Measurements from ENCODE around the gene CACNB2. TPM values are rescaled to one million over a fixed set of nuclear protein-coding genes. Genes with fewer than 3 reads are reported as not detected.
A peak's percentile ranks its signal among the peaks of the same experiment; 100 is the strongest.

Gene CACNB2
- total RNA-seq, 4 donors from 2014 or later, result 11.6 to 13.8 (median 12.1) TPM

DNA sequence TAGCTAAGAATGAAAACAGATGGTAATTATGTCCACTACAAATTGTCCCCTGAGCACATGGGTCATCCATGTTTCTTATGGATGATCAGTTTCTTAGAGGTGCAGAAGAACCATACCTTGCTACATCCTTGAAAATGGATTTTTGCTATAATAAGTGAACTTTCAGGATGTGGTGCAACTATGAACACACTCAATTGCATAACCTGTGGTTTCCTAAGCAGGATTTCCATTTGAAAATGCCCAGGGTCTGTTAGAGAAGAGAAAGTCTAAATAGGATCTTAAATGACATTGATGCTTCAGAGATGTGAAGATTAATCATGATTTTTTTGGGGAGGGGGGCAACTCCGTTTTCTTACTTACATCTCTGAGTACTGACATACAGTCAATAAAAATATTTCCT, 39.6 kb upstream of the CACNB2 start:
- H3K27me3 ChIP-seq, result no peaks in the 10 kb centered on the region
- no peaks in the 10 kb centered on the region for H3K4me1 ChIP-seq
- H3K4me3 ChIP-seq, result no peak overlapping the region
- H3K36me3 ChIP-seq, result no peaks in the 10 kb centered on the region
- no peak for DNase-seq (ENCODE audit: low spot score in 2 of 2)
- H3K9me3 ChIP-seq, result no peaks in the 10 kb centered on the region
- TF ChIP-seq CTCF (IDR thresholded peaks at IDR 0.05) (no peak), EP300 (IDR thresholded peaks at IDR 0.05) (no peak), POLR2AphosphoS5 (IDR thresholded peaks at IDR 0.05) (no peak), POLR2A (IDR thresholded peaks at IDR 0.05) (no peak)
- H3K27ac ChIP-seq, result no peak overlapping the region
- 76% methylated on average over 1 of the region's 1 CpG for WGBS

DNA sequence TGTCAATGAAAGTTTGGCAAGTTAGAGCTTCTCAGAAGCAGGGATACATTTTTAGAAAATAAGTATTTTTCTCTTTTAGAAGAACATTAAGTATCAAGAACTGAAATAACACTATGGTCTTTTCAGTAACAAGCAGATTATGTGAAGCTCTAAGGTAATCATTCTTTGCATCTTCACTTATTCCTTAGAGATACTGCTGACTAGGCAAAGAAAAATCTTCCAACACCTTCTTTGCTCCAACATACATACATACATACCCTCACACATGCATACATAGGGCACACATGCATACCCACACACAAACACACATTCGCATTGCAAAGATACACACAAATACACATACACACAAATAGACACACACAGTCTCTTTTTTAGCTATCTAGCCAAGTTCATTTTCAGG, 37.8 kb upstream of the CACNB2 start:
- DNase-seq (ENCODE audit: low spot score in 2 of 2), result no peak
- Histone ChIP-seq H3K4me1 (no peaks in the 10 kb centered on the region), H3K4me3 (no peak overlapping the region), H3K27ac (no peak overlapping the region), H3K36me3 (no peaks in the 10 kb centered on the region), H3K9me3 (no peaks in the 10 kb centered on the region), H3K27me3 (no peaks in the 10 kb centered on the region)
- no peak for TF ChIP-seq EP300 (IDR thresholded peaks at IDR 0.05)
- TF ChIP-seq CTCF (IDR thresholded peaks at IDR 0.05), result no peak
- TF ChIP-seq POLR2AphosphoS5 (IDR thresholded peaks at IDR 0.05), result no peak
- TF ChIP-seq POLR2A (IDR thresholded peaks at IDR 0.05), result no peak
- 100% methylated on average over 1 of the region's 1 CpG for WGBS

- WGBS, result 69% methylated on average over 10 of the region's 10 CpGs
- H3K27ac ChIP-seq, result no peak overlapping the region
- H3K9me3 ChIP-seq, result no peaks in the 10 kb centered on the region
- no peaks in the 10 kb centered on the region for H3K4me1 ChIP-seq
- TF ChIP-seq CTCF (IDR thresholded peaks at IDR 0.05) (peak; percentile 12 to 50), POLR2AphosphoS5 (IDR thresholded peaks at IDR 0.05) (no peak)
- DNase-seq (ENCODE audit: low spot score in 2 of 2), result no peak
- H3K36me3 ChIP-seq, result no peaks in the 10 kb centered on the region
- H3K27me3 ChIP-seq, result no peaks in the 10 kb centered on the region
- H3K4me3 ChIP-seq, result no peak overlapping the region
These were observed 35.9 kb upstream of the CACNB2 start for GRCh38 chr10:18104223-18104872.

DNA sequence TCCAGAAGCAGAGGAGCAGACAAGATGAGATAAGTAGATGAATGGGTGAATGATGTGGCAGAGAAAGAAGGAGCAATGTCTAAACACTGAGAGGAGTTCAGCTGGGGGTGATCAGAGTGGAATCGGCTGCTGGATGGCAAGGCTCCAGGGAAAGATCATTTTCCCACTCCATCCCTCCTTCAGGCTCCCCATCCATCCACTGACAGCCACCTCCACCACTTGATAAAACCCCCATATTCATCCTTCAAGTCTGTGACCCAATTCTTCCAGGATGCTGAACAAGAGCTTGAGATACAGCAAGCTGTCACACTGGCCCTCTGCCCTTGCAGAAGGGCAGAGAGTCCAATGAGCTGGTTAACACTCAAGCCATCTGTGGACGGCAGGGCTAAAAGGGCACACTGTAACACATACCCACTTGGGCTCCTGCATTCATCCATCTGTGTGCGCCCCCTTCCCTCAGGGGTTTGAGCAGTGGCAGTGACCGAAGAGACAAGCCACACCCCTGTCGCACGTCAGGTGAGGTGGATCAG, 30.8 kb upstream of the CACNB2 start:
- no peaks in the 10 kb centered on the region for H3K4me1 ChIP-seq
- DNase-seq (ENCODE audit: low spot score in 2 of 2), result no peak
- no peaks in the 10 kb centered on the region for H3K36me3 ChIP-seq
- WGBS, result 78% methylated on average over 6 of the region's 6 CpGs
- TF ChIP-seq POLR2A (IDR thresholded peaks at IDR 0.05) (no peak), POLR2AphosphoS5 (IDR thresholded peaks at IDR 0.05) (no peak)
- H3K27ac ChIP-seq, result no peak overlapping the region
- H3K27me3 ChIP-seq, result no peaks in the 10 kb centered on the region
- H3K4me3 ChIP-seq, result no peak overlapping the region
- no peaks in the 10 kb centered on the region for H3K9me3 ChIP-seq

- no peak overlapping the region for H3K27ac ChIP-seq
- no peaks in the 10 kb centered on the region for H3K36me3 ChIP-seq
- H3K4me1 ChIP-seq, result no peaks in the 10 kb centered on the region
- 58% methylated on average over 1 of the region's 1 CpG for WGBS
- TF ChIP-seq EP300 (IDR thresholded peaks at IDR 0.05) (no peak), CTCF (IDR thresholded peaks at IDR 0.05) (no peak), POLR2AphosphoS5 (IDR thresholded peaks at IDR 0.05) (no peak), POLR2A (IDR thresholded peaks at IDR 0.05) (no peak)
- no peaks in the 10 kb centered on the region for H3K9me3 ChIP-seq
- no peaks in the 10 kb centered on the region for H3K27me3 ChIP-seq
- no peak overlapping the region for H3K4me3 ChIP-seq
- DNase-seq (ENCODE audit: low spot score in 2 of 2), result no peak
These were observed 26.3 kb upstream of the CACNB2 start for GRCh38 chr10:18113881-18114280.

GRCh38 chr10:18117276-18117675, 22.9 kb upstream of the CACNB2 start:
- no peak overlapping the region for H3K4me3 ChIP-seq
- no peak overlapping the region for H3K27ac ChIP-seq
- TF ChIP-seq POLR2A (IDR thresholded peaks at IDR 0.05) (no peak), POLR2AphosphoS5 (IDR thresholded peaks at IDR 0.05) (no peak), EP300 (IDR thresholded peaks at IDR 0.05) (no peak), CTCF (IDR thresholded peaks at IDR 0.05) (no peak)
- WGBS, result 87% methylated on average over 2 of the region's 2 CpGs
- H3K9me3 ChIP-seq, result no peaks in the 10 kb centered on the region
- H3K4me1 ChIP-seq, result no peaks in the 10 kb centered on the region
- DNase-seq (ENCODE audit: low spot score in 2 of 2), result no peak
- H3K36me3 ChIP-seq, result no peaks in the 10 kb centered on the region
- H3K27me3 ChIP-seq, result no peaks in the 10 kb centered on the region
